ENCODE results near the gene GSTA2.

GRCh38 chr6:52726193-52726542, 37.1 kb downstream of the GSTA2 start:
- no peak for TF ChIP-seq CTCF (IDR thresholded peaks at IDR 0.05)
- no peak for TF ChIP-seq POLR2A (IDR thresholded peaks at IDR 0.05)

Data from thyroid gland (tissue), 4 donors.